ENCODE data around the gene C9orf85. TPM values are rescaled to one million over a fixed set of nuclear protein-coding genes. Genes with fewer than 3 reads are reported as not detected.
A peak's percentile ranks its signal among the peaks of the same experiment; 100 is the strongest.

Gene C9orf85
- total RNA-seq, 1 donor from 2014 or later: 11.3 TPM

DNA sequence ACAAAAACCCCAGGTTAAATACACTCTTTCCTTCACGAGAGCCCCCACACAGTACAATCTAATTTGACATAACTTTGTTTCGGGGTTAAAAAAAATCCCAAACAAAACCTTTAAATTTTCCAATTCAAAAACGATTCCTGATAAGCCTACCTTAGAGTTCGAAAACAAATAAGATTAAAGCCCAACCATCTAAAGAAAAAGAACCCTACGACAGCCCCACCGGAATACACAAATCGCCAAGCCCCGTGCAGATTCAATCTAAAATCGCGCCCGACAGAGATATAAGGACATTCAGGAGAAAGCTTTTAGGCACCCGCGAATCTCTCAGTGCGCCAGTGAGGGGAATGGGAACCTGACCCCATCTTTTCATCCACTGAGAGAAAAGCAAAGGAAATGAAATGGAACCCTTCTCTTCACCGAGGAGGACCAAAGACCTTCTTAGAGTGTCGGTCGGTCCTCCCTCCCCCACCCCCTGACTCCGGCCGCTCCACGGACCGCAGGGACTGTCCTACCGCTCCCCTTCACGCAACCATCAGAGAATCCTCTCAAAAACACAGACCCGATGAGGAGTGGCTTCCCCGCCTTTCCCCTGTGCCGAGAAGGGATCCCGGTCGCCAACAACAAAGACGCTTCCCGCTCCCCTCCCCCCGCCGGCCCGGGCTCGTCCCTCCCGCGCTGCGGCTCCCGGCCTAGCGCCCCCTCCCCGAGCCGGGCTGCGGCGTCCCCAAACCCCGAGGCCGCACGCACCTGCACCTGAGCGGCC, 1.4 kb upstream of the C9orf85 start:
- FAIRE-seq: no peak
- Histone ChIP-seq H3K36me3 (ENCODE audit: control insufficient read depth, insufficient read depth, low read length) (no peaks in the 10 kb centered on the region), H3K27me3 (ENCODE audit: control insufficient read depth, insufficient read depth, low read length) (no peaks in the 10 kb centered on the region), H3K4me3 (ENCODE audit: low read depth, low read length) (peak overlapping the region; percentile 76)
- TF ChIP-seq, protein P1, sequence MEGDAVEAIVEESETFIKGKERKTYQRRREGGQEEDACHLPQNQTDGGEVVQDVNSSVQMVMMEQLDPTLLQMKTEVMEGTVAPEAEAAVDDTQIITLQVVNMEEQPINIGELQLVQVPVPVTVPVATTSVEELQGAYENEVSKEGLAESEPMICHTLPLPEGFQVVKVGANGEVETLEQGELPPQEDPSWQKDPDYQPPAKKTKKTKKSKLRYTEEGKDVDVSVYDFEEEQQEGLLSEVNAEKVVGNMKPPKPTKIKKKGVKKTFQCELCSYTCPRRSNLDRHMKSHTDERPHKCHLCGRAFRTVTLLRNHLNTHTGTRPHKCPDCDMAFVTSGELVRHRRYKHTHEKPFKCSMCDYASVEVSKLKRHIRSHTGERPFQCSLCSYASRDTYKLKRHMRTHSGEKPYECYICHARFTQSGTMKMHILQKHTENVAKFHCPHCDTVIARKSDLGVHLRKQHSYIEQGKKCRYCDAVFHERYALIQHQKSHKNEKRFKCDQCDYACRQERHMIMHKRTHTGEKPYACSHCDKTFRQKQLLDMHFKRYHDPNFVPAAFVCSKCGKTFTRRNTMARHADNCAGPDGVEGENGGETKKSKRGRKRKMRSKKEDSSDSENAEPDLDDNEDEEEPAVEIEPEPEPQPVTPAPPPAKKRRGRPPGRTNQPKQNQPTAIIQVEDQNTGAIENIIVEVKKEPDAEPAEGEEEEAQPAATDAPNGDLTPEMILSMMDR (IDR thresholded peaks at IDR 0.05; ENCODE audit: insufficient read depth, low read length, severe bottlenecking): no peak
- no peak for DNase-seq (ENCODE audit: low read depth)

DNA sequence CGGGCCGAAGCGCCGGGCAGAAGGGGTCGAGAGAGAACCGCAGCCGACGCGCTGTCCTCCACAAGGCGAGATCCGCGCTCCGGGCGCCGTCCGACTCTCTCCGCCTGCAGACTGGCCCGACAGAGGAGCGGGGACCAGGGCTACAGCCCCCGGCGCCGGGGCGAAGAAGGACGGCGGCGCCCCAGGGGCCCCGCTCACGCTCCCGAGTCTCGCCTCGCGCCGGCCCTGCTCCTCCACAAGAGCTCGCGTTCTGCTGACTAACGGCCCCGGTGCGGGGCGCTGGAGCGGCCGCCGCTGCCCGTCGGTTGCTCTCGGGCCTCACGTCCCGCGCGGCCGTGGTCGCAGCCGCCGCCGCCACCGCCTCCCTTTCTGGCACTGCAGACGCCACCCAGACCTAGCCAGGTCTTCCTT, 784 bp upstream of the C9orf85 start:
- no peaks in the 10 kb centered on the region for H3K27me3 ChIP-seq (ENCODE audit: control insufficient read depth, insufficient read depth, low read length)
- FAIRE-seq: no peak
- TF ChIP-seq, protein P1 (IDR thresholded peaks at IDR 0.05; ENCODE audit: insufficient read depth, low read length, severe bottlenecking): no peak
- H3K4me3 ChIP-seq (ENCODE audit: low read depth, low read length): peak overlapping the region; percentile 76
- DNase-seq (ENCODE audit: low read depth): no peak
- no peaks in the 10 kb centered on the region for H3K36me3 ChIP-seq (ENCODE audit: control insufficient read depth, insufficient read depth, low read length)

DNA sequence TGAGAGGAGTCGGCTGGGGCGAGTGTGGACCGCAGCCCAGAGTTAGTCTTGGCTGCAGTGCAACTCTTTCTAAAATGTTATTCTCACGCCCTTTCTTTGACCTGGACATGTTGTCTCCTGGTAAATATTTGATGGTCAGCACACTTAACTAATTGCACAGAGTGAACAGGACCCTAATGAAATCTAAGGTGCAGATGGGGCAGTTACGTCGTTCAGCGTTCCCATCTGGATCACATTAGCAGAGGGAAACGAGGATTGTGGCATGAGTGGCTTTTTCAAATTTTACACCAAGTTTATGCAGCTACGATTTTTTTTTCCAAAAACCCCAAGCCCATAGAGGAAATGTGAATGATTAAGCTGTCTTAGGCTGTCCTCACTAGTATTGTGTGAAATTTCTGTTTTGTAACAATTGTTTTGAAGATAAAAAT, 483 bp downstream of the C9orf85 start:
- DNase-seq (ENCODE audit: low read depth): no peak
- TF ChIP-seq, protein P1 (IDR thresholded peaks at IDR 0.05; ENCODE audit: insufficient read depth, low read length, severe bottlenecking): no peak
- FAIRE-seq: no peak
- Histone ChIP-seq H3K4me3 (ENCODE audit: low read depth, low read length) (peak overlapping the region; percentile 76), H3K27me3 (ENCODE audit: control insufficient read depth, insufficient read depth, low read length) (no peaks in the 10 kb centered on the region), H3K36me3 (ENCODE audit: control insufficient read depth, insufficient read depth, low read length) (no peaks in the 10 kb centered on the region)

DNA sequence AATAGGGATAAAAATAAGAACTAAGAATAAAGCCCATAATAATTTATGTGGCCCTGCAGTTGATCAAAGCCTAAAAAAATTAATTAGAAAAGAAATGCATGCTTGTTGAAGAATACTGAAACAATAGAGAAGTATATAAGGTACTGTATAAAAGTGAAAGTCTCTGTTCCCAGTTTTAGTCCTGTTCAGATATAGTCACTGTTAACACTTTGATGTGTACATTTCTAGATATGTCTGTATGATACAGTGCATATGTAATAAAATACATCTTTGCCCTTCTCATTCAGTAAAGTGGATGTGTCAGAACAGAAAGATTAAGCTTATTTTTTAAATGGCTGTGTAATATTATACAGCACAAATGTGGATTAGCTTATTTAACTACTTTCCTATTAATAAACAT, 4.1 kb downstream of the C9orf85 start:
- FAIRE-seq (no peak), DNase-seq (ENCODE audit: low read depth) (no peak)
- H3K27me3 ChIP-seq (ENCODE audit: control insufficient read depth, insufficient read depth, low read length): no peaks in the 10 kb centered on the region
- TF ChIP-seq, protein P1 (IDR thresholded peaks at IDR 0.05; ENCODE audit: insufficient read depth, low read length, severe bottlenecking): no peak
- no peaks in the 10 kb centered on the region for H3K36me3 ChIP-seq (ENCODE audit: control insufficient read depth, insufficient read depth, low read length)
- H3K4me3 ChIP-seq (ENCODE audit: low read depth, low read length): no peak overlapping the region

DNA sequence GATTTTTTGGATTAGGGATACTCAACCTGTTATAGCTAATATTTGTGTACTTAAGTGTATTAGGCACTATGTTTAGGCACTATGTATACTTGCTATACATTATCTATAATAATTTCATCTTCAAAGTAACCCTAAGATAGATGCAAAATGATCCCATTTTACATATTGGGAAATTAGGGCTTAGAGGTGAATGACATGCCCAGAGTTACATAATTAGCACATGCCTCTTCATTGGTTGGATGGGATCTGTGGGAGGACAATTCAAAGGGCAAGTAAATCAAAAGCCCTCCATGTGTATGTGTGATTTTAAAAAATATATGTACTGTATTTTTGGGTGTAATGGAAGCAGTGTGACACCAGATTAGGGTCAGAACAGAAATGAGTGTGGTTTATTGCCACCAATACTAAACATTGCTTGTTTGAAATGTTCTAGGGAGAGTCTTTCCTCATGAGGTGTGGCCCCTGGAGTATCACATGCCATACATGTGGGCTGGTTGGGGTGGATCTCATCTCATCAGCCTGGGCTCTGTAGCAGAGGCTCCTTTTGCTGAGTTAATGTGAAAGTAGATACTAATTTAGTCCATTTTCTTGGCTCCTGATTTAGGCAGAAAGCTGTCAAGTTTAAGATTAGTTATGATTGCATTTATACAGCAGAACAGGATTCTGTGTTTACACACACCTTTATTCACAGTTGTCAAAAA, 5.5 kb downstream of the C9orf85 start:
- DNase-seq (ENCODE audit: low read depth) (no peak), FAIRE-seq (no peak)
- H3K36me3 ChIP-seq (ENCODE audit: control insufficient read depth, insufficient read depth, low read length): no peaks in the 10 kb centered on the region
- no peak overlapping the region for H3K4me3 ChIP-seq (ENCODE audit: low read depth, low read length)
- H3K27me3 ChIP-seq (ENCODE audit: control insufficient read depth, insufficient read depth, low read length): no peaks in the 10 kb centered on the region
- TF ChIP-seq, protein P1 (IDR thresholded peaks at IDR 0.05; ENCODE audit: insufficient read depth, low read length, severe bottlenecking): no peak
